ENCODE results near the gene IER2. TPM values are rescaled to one million over a fixed set of nuclear protein-coding genes. Genes with fewer than 3 reads are reported as not detected.

Gene IER2
- total RNA-seq (100 to 1,000 TPM in 1 of 9 donors, 10 to 100 TPM in 8; 17.6 to 101 (median 29.1) TPM), polyA plus RNA-seq (10 to 100 TPM; 21.8 to 35.7 TPM)
- long read RNA-seq, donor 1, transcript IER2-203 (1 exons, 2,934 nt) = major isoform, 44 of 44 reads
- long read RNA-seq, donor 1, partial matches to known transcripts = 0 of 44 reads
- long read RNA-seq, donor 1, other reads (novel, unspliced or antisense) = 0 of 44 reads
- long read RNA-seq, donor 2, transcript IER2-203 (1 exons, 2,934 nt) = major isoform, 120 of 122 reads
- long read RNA-seq, donor 2, partial matches to known transcripts = 0 of 122 reads
- long read RNA-seq, donor 2, other reads (novel, unspliced or antisense) = 0 of 122 reads
- long read RNA-seq, donor 3, transcript IER2-203 (1 exons, 2,934 nt) = major isoform, 37 of 39 reads
- long read RNA-seq, donor 3, partial matches to known transcripts = 1 of 39 reads
- long read RNA-seq, donor 3, other reads (novel, unspliced or antisense) = 0 of 39 reads

GRCh38 chr19:13150187-13150930 is at the start of gene IER2, which contains the start of gene STX10:
Gene IER2, plus strand, starts transcription at chr19:13150411. Its CDS starts 2,776 bp downstream, at chr19:13153187.
Gene STX10, minus strand, starts transcription at chr19:13150375. Its CDS starts 202 bp downstream, at chr19:13150173.
- peak within 1 kb of the TSS; percentile 45 to 98 (median 91) for H3K4me3 ChIP-seq
- intact Hi-C loops (cut with DNase I) = loop anchor here in 8 of 10 donors (2.0 to 10.0 kb wide), 12 partner anchors 14 to 694 kb away; partner anchors contain the start of genes LYL1 (in 7 of the 8), TRMT1 (in 4 of the 8), NACC1 (in 3 of the 8) and DAND5 (in 1 of the 8)
- peaks cover 0 to 15% (median 4%) of the 10 kb centered on the region in 9 donors for H3K36me3 ChIP-seq
- peak within 1 kb of the TSS; percentile 87 to 100 (median 98) for H3K27ac ChIP-seq
- peak; percentile 44 to 85 (median 64) for TF ChIP-seq CTCF (IDR thresholded peaks at IDR 0.05)
- TF ChIP-seq POLR2A (IDR thresholded peaks at IDR 0.05) = peak in 1 of 2 donors; percentile 76
- no peaks in the 10 kb centered on the region for H3K27me3 ChIP-seq
- DNase-seq (peak; percentile 97 to 98 (median 97)), ATAC-seq (peak; percentile 73 to 78 (median 78))
- H3K4me1 ChIP-seq = peaks cover 0 to 35% (median 14%) of the 10 kb centered on the region in 12 donors
- no peaks in the 10 kb centered on the region for H3K9me3 ChIP-seq
- 0 to 1% (median 1%) methylated on average over 15 to 51 of the region's 51 CpGs for WGBS, 4 donors

- peak overlapping the region; percentile 42 to 98 (median 92) for H3K27ac ChIP-seq
- 67 to 77% (median 74%) methylated on average over 12 to 18 of the region's 18 CpGs for WGBS, 4 donors
- H3K27me3 ChIP-seq = peaks cover 0 to 12% (median 0%) of the 10 kb centered on the region in 9 donors
- TF ChIP-seq CTCF (IDR thresholded peaks at IDR 0.05) = peak in 9 of 12 donors; percentile 7 to 47 (median 23)
- no peak for TF ChIP-seq POLR2A (IDR thresholded peaks at IDR 0.05)
- peaks cover 6 to 87% (median 67%) of the 10 kb centered on the region in 12 donors for H3K4me1 ChIP-seq
- no peaks in the 10 kb centered on the region for H3K9me3 ChIP-seq
- ATAC-seq (no peak), DNase-seq (peak in 1 of 5 donors; percentile 32)
- H3K36me3 ChIP-seq = no peaks in the 10 kb centered on the region
- H3K4me3 ChIP-seq = peak overlapping the region in 11 of 12 donors; percentile 21 to 75 (median 61)
- intact Hi-C loops (cut with DNase I) = loop anchor here in 7 of 10 donors (5.0 kb wide), 2 partner anchors 51 to 161 kb away; partner anchors contain the start of genes IER2 (in 6 of the 7) and STX10 (in 6 of the 7)
These were observed 49.2 kb upstream of the IER2 start for GRCh38 chr19:13100841-13101589.

GRCh38 chr19:13101590-13102415 is 48.4 kb upstream of the IER2 start:
- ATAC-seq = no peak
- 58 to 80% (median 66%) methylated on average over 7 of the region's 7 CpGs for WGBS, 4 donors
- Histone ChIP-seq H3K36me3 (peaks cover 0 to 5% (median 0%) of the 10 kb centered on the region in 9 donors), H3K9me3 (no peaks in the 10 kb centered on the region), H3K27me3 (peaks cover 0 to 12% (median 0%) of the 10 kb centered on the region in 9 donors), H3K4me3 (peak overlapping the region; percentile 15 to 75 (median 60)), H3K27ac (peak overlapping the region; percentile 72 to 98 (median 92)), H3K4me1 (peaks cover 6 to 79% (median 60%) of the 10 kb centered on the region in 12 donors)
- no peak for DNase-seq
- intact Hi-C loops (cut with DNase I) = loop anchor here in 8 of 10 donors (2.0 to 5.0 kb wide), 3 partner anchors 49 to 160 kb away; partner anchors contain the start of genes IER2 (in 7 of the 8) and STX10 (in 7 of the 8)
- TF ChIP-seq POLR2A (IDR thresholded peaks at IDR 0.05) (no peak), CTCF (IDR thresholded peaks at IDR 0.05) (no peak)

Measured in heart left ventricle (tissue), 16 donors.